Measurements from ENCODE around the gene FARS2.
"Not testable (repeated sequence)": the region's sequence is repeated elsewhere in the genome, so short reads cannot be mapped to it uniquely, and the experiment has no call there.

The FARS2 gene

DNA sequence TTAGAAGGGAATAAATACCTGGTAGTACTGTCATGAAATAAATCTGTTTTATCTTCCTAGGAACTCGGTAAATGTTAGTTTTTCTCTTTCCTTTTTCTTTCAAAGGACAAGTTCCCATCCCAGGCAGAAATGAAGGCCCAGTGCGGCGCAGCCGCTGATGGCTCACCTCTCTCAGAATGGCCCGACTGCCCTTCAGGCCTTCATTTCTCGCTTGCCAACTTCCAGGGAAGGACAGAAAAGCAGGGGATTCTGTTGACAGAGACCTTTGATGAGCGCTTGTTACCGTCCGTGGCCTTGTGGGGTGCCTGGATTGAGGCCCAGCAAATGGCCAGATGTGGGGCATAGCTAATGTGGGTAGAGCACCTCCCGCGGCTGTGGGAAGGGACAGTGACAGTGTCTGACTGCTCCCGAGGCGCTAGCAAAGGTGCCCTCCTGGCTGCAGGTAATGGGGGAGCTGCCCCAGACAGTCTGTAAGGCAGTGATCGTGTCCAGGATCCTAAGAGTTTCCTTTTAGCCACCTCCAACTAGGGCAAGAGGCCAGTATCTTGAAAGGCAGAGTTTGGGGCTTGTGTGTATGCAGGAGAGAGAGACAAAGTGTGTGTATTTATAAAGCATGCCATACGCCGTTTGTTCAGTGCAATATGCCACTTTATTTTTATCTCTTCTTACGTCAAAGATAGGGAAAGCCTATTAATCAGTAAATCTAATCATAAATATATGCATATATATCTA is 391.3 kb downstream of the FARS2 start:
- TF ChIP-seq, protein P1, sequence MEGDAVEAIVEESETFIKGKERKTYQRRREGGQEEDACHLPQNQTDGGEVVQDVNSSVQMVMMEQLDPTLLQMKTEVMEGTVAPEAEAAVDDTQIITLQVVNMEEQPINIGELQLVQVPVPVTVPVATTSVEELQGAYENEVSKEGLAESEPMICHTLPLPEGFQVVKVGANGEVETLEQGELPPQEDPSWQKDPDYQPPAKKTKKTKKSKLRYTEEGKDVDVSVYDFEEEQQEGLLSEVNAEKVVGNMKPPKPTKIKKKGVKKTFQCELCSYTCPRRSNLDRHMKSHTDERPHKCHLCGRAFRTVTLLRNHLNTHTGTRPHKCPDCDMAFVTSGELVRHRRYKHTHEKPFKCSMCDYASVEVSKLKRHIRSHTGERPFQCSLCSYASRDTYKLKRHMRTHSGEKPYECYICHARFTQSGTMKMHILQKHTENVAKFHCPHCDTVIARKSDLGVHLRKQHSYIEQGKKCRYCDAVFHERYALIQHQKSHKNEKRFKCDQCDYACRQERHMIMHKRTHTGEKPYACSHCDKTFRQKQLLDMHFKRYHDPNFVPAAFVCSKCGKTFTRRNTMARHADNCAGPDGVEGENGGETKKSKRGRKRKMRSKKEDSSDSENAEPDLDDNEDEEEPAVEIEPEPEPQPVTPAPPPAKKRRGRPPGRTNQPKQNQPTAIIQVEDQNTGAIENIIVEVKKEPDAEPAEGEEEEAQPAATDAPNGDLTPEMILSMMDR (conservative IDR thresholded peaks at IDR 0.05; ENCODE audit: low read depth, low read length), result no peak
- DNase-seq (ENCODE audit: low read depth), result no peak
- no peak overlapping the region for H3K4me3 ChIP-seq (ENCODE audit: low read depth, low read length)

DNA sequence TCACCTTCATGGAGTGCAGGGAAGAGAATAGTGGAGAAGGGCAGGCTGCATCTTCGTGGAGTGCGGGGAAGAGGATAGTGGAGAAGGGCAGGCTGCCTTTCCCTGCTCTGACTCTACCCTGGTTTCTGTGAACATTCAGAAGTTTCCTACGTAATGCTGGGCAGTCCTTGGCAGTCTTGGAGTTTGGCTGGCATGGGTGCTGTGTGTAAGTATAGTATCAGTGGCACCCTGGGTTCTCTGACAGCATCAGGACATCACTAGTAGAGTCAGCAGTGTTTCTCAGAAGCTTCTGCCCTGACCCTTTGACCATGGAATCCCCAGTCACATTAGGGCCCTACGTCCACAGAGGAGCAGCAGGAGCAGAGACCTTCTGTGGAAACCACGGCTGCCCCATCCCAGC is 392.5 kb downstream of the FARS2 start:
- no peak for DNase-seq (ENCODE audit: low read depth)

DNA sequence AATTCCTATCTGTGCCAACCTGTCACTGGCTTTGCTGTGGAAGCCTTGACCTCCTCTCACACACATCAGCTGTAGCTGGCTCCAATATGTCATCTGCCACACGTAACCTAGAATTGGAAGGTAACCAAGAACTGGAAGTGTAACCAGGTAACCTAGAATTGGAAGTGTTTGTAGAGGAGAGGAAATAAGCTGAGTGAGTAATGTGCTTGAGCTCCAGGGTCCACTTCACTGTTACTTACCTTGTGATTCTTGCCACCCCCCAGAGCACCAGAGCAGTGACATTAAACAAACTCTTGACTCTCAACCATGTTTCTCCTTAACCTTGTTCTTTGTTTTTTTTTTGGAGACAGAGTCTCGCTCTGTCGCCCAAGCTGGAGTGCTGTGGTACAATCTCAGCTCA is 394.9 kb downstream of the FARS2 start:
- TF ChIP-seq, protein P1 (conservative IDR thresholded peaks at IDR 0.05; ENCODE audit: low read depth, low read length), result no peak

More for the DNA sequence above, 392.5 kb downstream of the FARS2 start:
- no peak overlapping the region for H3K4me3 ChIP-seq (ENCODE audit: low read depth, low read length)
- TF ChIP-seq, protein P1 (conservative IDR thresholded peaks at IDR 0.05; ENCODE audit: low read depth, low read length), result no peak

DNA sequence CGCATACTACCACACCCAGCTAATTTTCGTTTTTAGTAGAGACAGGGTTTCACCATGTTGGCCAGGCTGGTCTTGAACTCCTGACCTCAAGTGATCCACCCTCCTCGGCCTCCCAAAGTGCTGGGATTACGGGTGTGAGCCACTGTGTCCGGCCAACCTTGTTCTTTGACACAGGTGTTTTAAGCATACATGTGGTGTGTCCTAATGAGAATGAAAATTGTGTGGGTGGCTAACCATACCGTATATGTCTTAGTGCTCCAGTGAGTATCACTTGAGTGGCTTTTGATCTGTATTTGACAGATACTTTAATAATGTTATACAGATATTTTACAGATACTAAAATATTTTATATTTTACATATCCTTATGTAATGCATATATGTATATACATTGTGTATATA is 395.4 kb downstream of the FARS2 start:
- H3K4me3 ChIP-seq (ENCODE audit: low read depth, low read length), result not testable (repeated sequence)

More for the DNA sequence above, 394.9 kb downstream of the FARS2 start:
- H3K4me3 ChIP-seq (ENCODE audit: low read depth, low read length), result no peak overlapping the region
- no peak for DNase-seq (ENCODE audit: low read depth)

DNA sequence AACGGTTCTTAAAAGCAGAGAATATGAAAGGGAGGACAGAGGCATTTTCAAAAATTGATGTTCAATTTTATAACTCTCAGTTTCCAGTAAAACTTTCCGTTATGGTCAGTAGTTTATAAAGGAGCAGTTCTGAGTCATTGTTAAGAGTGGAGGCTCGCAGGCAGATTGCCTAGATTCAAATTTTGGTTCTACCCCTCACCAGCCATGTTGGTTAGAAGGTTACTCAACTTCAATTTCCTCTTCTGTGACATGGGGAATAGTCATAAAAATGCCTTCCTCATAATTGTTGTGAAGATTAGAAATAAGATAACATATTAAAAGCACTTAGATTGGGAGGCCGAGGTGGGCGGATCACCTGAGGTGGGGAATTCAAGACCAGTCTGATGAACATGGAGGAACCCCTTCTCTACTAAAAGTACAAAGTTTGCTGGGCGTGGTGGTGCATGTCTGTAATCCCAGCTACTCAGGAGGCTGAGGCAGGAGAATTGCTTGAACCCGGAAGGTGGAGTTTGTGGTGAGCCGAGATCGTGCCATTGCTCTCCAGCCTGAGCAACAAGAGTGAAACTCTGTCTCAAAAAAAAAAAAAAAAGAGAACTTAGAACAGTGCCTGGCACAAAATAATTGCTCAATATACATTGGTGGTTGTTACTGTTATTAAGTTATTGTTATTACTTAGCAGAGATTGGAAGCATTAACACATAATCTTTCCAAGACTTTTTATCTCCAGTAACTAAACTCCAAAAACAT is 396.5 kb downstream of the FARS2 start:
- DNase-seq (ENCODE audit: low read depth), result no peak
- TF ChIP-seq, protein P1 (conservative IDR thresholded peaks at IDR 0.05; ENCODE audit: low read depth, low read length), result no peak
- no peak overlapping the region for H3K4me3 ChIP-seq (ENCODE audit: low read depth, low read length)

More for the DNA sequence above, 395.4 kb downstream of the FARS2 start:
- DNase-seq (ENCODE audit: low read depth), result not testable (repeated sequence)

DNA sequence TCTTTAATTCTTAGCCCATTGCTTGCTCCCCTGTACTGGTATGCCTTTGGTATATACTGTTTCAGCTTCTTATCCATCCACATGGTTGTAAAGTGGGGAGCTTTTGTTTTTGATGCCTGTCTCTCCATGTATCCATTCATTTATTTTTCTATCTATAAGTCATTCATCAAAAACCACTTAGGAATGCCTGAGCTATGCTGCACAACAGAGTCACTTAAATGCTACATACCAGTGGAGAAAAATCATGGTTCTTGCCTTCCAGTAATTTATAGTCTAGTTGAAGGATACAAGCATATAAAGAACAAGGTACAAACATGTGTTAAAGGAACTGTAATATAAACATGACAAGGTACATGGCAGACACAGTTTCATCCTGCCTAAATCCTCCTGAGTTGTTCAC is 398.2 kb downstream of the FARS2 start:
- no peak for DNase-seq (ENCODE audit: low read depth)
- no peak overlapping the region for H3K4me3 ChIP-seq (ENCODE audit: low read depth, low read length)
- TF ChIP-seq, protein P1 (conservative IDR thresholded peaks at IDR 0.05; ENCODE audit: low read depth, low read length), result no peak

DNA sequence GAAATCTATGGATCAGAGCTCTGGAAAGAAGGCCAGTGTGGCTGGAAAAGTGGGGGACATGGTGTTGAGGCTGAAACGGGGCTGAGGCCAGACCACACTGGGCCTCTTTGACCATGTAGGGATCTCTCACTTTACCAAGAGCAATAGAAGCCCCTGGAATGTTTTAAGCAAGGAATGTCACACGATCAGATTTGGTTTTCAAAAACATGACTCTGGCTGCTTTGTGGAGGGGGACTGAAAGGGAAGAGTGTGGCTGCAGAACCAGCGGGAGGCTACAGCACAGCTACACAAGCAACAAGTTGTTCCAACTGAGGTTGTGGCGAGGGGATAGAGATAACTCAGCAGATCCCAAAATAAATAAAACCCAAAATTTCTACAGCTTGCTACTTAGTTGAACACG is 399.5 kb downstream of the FARS2 start:
- no peak overlapping the region for H3K4me3 ChIP-seq (ENCODE audit: low read depth, low read length)
- TF ChIP-seq, protein P1 (conservative IDR thresholded peaks at IDR 0.05; ENCODE audit: low read depth, low read length), result no peak
- no peak for DNase-seq (ENCODE audit: low read depth)
